Hepatocyte (in vitro differentiated cells): ENCODE results near the gene VSNL1. TPM values are rescaled to one million over a fixed set of nuclear protein-coding genes. Genes with fewer than 3 reads are reported as not detected.

Experiments
- DNase-seq: peaks from one replicate; pipeline ENCODE4 v3.0.0-alpha.2; 2016; ENCODE audit warnings: low spot score
- H2AFZ ChIP-seq: fragments of 200-600 bp; sonication (generic); 2 replicates; pipeline ENCODE4 v1.6.0; 2016; ENCODE audit warnings: antibody characterized with exemption, mild to moderate bottlenecking
- H3K27ac ChIP-seq: fragments of 200-600 bp; sonication (generic); 2 replicates; pipeline ENCODE4 v1.5.1; 2016; ENCODE audit warnings: mild to moderate bottlenecking
- H3K27me3 ChIP-seq: fragments of 200-600 bp; sonication (generic); 2 replicates; pipeline ENCODE4 v1.6.1; 2016
- H3K36me3 ChIP-seq: fragments of 200-600 bp; sonication (generic); replicated peaks from 2 replicates; pipeline ENCODE4 v1.5.1; 2016; ENCODE audit warnings: low read depth; ENCODE audit not compliant: insufficient read depth
- H3K4me1 ChIP-seq: fragments of 200-600 bp; sonication (generic); 2 replicates; pipeline ENCODE4 v1.5.1; 2016; ENCODE audit warnings: mild to moderate bottlenecking, moderate library complexity; ENCODE audit not compliant: insufficient read depth
- H3K4me2 ChIP-seq: fragments of 200-600 bp; sonication (generic); 2 replicates; pipeline ENCODE4 v1.6.0; 2016
- H3K4me3 ChIP-seq: fragments of 200-600 bp; sonication (generic); 2 replicates; pipeline ENCODE4 v1.5.1; 2016; ENCODE audit warnings: mild to moderate bottlenecking
- H3K79me2 ChIP-seq: fragments of 200-600 bp; sonication (generic); 2 replicates; pipeline ENCODE4 v1.6.0; 2017; ENCODE audit warnings: mild to moderate bottlenecking
- H3K9me2 ChIP-seq: fragments of 200-600 bp; sonication (generic); replicated peaks from 2 replicates; pipeline ENCODE4 v1.6.0; 2017; ENCODE audit warnings: mild to moderate bottlenecking; ENCODE audit not compliant: insufficient read depth
- H3K9me3 ChIP-seq: fragments of 200-600 bp; sonication (generic); 2 replicates; pipeline ENCODE4 v1.5.1; 2016; ENCODE audit warnings: low read depth, mild to moderate bottlenecking
- H4K20me1 ChIP-seq: fragments of 200-600 bp; sonication (generic); 2 replicates; pipeline ENCODE4 v1.6.0; 2016; ENCODE audit warnings: mild to moderate bottlenecking; ENCODE audit not compliant: insufficient read depth, poor library complexity, severe bottlenecking
- EZH2 ChIP-seq: fragments of 200-600 bp; sonication (generic); IDR thresholded peaks from 2 replicates; pipeline ENCODE4 v1.6.1; 2016; ENCODE audit warnings: antibody characterized with exemption, mild to moderate bottlenecking, borderline replicate concordance
- EZH2phosphoT487 ChIP-seq: fragments of 200-600 bp; sonication (generic); IDR thresholded peaks from one replicate; pipeline ENCODE4 v1.6.1; 2018; ENCODE audit warnings: antibody characterized with exemption, mild to moderate bottlenecking, low read depth, moderate library complexity; ENCODE audit not compliant: unreplicated experiment, severe bottlenecking
- WGBS: methylation state at CpG from one replicate; pipeline ENCODE4 v1.1.6; 2016; ENCODE audit warnings: low lambda C conversion rate; ENCODE audit errors: missing lambda C conversion rate; 5-methylcytosine and 5-hydroxymethylcytosine counted together
- polyA plus RNA-seq: library from polyadenylated mRNA; unstranded; fragments of >200 nt; fragmentation: Nextera tagmentation; extraction: Ambion mirVana; gene quantifications from 2 replicates; pipeline ENCODE4 v1.2.1, GENCODE V29; 2016
- total RNA-seq: library from RNA; depleted of rRNA; stranded (reverse); fragments of >200 nt; gene quantifications from 2 replicates; pipeline ENCODE4 v1.2.3, GENCODE V29; 2014
- TF ChIP-seq, protein P1 (sequence below): fragments of 200-600 bp; sonication (generic); IDR thresholded peaks from 2 replicates; pipeline ENCODE4 v1.5.1; 2016; ENCODE audit warnings: antibody characterized with exemption, mild to moderate bottlenecking; ENCODE audit not compliant: poor library complexity

VSNL1 gene
- total and polyA plus RNA-seq, 2 experiments from 2014 or later = 9.4 to 16.0 TPM

DNA sequence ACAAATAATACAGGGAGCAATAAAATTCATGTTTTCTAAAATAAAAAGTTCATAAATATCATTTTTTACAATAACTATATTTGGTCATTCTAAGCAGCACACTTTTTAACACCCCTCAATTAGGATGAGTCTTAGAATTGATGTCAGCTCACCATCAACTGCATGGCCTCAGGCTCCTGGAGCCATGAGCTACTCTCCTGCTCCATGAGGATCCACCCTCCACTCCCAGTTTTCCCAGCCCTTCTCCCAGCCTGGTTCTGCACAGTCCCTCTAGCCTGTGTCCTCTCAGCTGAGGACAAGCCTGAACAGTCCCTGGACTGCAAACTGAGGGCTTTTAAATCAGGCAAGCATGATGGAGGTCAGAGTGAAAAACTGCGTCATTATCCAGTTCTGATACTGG, 124.0 kb downstream of the VSNL1 start:
- H3K36me3 ChIP-seq = no peaks in the 10 kb centered on the region
- no peaks in the 10 kb centered on the region for H3K4me1 ChIP-seq
- H2AFZ ChIP-seq = no peak overlapping the region
- TF ChIP-seq EZH2phosphoT487 (no peak), EZH2 (no peak)
- TF ChIP-seq, protein P1, sequence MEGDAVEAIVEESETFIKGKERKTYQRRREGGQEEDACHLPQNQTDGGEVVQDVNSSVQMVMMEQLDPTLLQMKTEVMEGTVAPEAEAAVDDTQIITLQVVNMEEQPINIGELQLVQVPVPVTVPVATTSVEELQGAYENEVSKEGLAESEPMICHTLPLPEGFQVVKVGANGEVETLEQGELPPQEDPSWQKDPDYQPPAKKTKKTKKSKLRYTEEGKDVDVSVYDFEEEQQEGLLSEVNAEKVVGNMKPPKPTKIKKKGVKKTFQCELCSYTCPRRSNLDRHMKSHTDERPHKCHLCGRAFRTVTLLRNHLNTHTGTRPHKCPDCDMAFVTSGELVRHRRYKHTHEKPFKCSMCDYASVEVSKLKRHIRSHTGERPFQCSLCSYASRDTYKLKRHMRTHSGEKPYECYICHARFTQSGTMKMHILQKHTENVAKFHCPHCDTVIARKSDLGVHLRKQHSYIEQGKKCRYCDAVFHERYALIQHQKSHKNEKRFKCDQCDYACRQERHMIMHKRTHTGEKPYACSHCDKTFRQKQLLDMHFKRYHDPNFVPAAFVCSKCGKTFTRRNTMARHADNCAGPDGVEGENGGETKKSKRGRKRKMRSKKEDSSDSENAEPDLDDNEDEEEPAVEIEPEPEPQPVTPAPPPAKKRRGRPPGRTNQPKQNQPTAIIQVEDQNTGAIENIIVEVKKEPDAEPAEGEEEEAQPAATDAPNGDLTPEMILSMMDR = no peak
- WGBS = 100% methylated on average over 1 of the region's 1 CpG
- no peak for DNase-seq
- no peaks in the 10 kb centered on the region for H3K27me3 ChIP-seq
- no peaks in the 10 kb centered on the region for H3K9me3 ChIP-seq
- no peak overlapping the region for H3K4me3 ChIP-seq
- no peaks in the 10 kb centered on the region for H3K9me2 ChIP-seq
- no peak overlapping the region for H3K27ac ChIP-seq
- no peaks in the 10 kb centered on the region for H4K20me1 ChIP-seq
- no peak overlapping the region for H3K4me2 ChIP-seq
- H3K79me2 ChIP-seq = no peaks in the 10 kb centered on the region

DNA sequence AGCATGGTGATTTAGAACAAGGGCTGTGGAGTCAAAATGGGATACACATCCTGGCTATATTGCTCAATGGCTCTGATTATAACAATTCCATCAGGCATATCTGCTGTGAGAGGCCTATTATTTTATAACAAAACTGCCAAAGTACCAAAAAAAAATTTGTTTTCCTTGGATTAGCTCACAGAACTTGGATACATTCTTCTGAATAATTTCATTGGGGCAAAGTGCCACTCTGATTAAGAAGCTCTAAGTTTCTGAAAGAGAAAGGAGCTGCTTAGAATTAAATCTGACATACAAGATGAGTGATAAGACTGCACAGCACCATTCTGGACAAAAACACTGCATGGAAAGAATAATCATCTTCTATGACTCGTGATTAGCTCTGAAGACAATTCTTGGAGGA, 127.4 kb downstream of the VSNL1 start:
- no peak overlapping the region for H3K27ac ChIP-seq
- H2AFZ ChIP-seq = no peak overlapping the region
- H3K4me2 ChIP-seq = no peak overlapping the region
- no peak for DNase-seq
- no peaks in the 10 kb centered on the region for H4K20me1 ChIP-seq
- H3K9me3 ChIP-seq = no peaks in the 10 kb centered on the region
- WGBS = 96% methylated on average over 1 of the region's 1 CpG
- no peaks in the 10 kb centered on the region for H3K9me2 ChIP-seq
- no peaks in the 10 kb centered on the region for H3K36me3 ChIP-seq
- TF ChIP-seq, protein P1 = no peak
- TF ChIP-seq EZH2 (no peak), EZH2phosphoT487 (no peak)
- H3K79me2 ChIP-seq = no peaks in the 10 kb centered on the region
- no peaks in the 10 kb centered on the region for H3K4me1 ChIP-seq
- H3K27me3 ChIP-seq = no peaks in the 10 kb centered on the region
- no peak overlapping the region for H3K4me3 ChIP-seq

DNA sequence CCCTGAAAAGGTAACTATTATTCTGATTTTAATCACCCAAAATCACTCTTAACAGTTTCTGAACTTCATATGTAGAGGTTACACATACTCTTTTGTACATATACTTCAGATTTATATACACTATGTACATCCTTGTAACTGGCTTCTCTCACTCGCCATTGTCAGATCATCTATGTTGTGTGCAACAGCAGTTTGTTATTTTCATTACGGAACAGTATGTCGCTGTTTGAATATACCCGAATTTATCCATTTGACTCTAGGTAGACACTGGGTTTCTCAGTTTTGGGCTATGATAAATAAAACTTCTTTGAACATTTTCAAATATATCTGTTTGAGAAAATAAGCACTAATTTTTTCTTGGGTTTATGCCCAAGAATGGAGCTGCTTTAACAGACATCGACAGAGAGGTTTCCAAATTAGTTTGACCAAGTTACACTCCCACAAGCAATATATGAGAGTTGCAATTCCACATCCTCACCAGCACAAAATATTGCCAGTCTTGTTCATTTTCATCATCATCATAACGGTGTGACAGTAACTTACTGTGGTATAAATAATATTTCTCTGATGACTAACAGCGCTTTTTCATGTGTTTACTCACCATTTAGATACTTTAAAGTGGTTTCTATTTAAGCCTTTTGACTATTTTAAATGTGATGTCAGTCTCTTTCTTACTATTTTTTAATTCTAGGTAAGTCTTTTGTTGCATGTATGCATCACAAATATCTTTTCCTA, 132.3 kb downstream of the VSNL1 start:
- Histone ChIP-seq H3K4me3 (no peak overlapping the region), H4K20me1 (no peaks in the 10 kb centered on the region), H3K9me2 (no peaks in the 10 kb centered on the region), H3K36me3 (no peaks in the 10 kb centered on the region), H3K27ac (no peak overlapping the region), H3K27me3 (no peaks in the 10 kb centered on the region), H3K4me2 (no peak overlapping the region), H3K9me3 (no peaks in the 10 kb centered on the region), H3K4me1 (no peaks in the 10 kb centered on the region), H3K79me2 (no peaks in the 10 kb centered on the region), H2AFZ (no peak overlapping the region)
- DNase-seq = no peak
- TF ChIP-seq EZH2phosphoT487 (no peak), EZH2 (no peak)
- TF ChIP-seq, protein P1 = no peak
- 92% methylated on average over 7 of the region's 7 CpGs for WGBS
